Measurements from ENCODE around the gene SPEN. TPM values are rescaled to one million over a fixed set of nuclear protein-coding genes. Genes with fewer than 3 reads are reported as not detected.

The SPEN gene
- total and polyA plus RNA-seq, 10 of the 15 experiments (the other 5 are each of a cell fraction or from before 2014, with no cell fraction given) = 5.2 to 58.7 (median 20.1) TPM

- BruUV-seq (replicated peaks) = no TSS peak
- TF ChIP-seq MAX (IDR thresholded peaks at IDR 0.05; ENCODE audit: low read depth, low read length) (0 out of 2 replicates have a peak, but pooled peaks have one; percentile 0), DPF2 (IDR thresholded peaks at IDR 0.05) (peak; percentile 65; the same call in 1 of the 2 replicates), PKNOX1 (IDR thresholded peaks at IDR 0.05) (peak; percentile 36), IKZF1 (conservative IDR thresholded peaks at IDR 0.05) (peak; percentile 2; the same call in 1 of the 2 replicates), IRF4 (IDR thresholded peaks at IDR 0.05; ENCODE audit: low read depth, low read length) (no peak), NFIC (IDR thresholded peaks at IDR 0.05; ENCODE audit: low read depth, low read length) (no peak), ZZZ3 (IDR thresholded peaks at IDR 0.05; ENCODE audit: control insufficient read depth, insufficient read length, low read depth) (no peak), IRF5 (IDR thresholded peaks at IDR 0.05; ENCODE audit: borderline replicate concordance) (no peak), ZNF592 (IDR thresholded peaks at IDR 0.05) (no peak), ZBTB11 (CRISPR knock-in tag; IDR thresholded peaks at IDR 0.05) (no peak), POLR2AphosphoS5 (IDR thresholded peaks at IDR 0.05; ENCODE audit: low read length) (no peak), CHD4 (IDR thresholded peaks at IDR 0.05) (no peak), BACH1 (IDR thresholded peaks at IDR 0.05; ENCODE audit: borderline replicate concordance) (no peak; the same call in none of the 2 replicates)
Measured at GRCh38 chr1:15847893-15848142, 311 bp downstream of the SPEN start.

More at GRCh38 chr1:15847893-15848142, 311 bp downstream of the SPEN start:
- RAD21 ChIA-PET (ENCODE audit: unreplicated experiment) = interaction anchor here (0.9 to 6.2 kb wide), 7 partner anchors 10 to 127 kb away, joined by 3 to 55 read pairs (median 5); partner anchors contain the start of genes UQCRHL and ZBTB17
- H3K27me3 ChIP-seq (replicated peaks in 1 of 2; ENCODE audit: control insufficient read depth in 2 of 2, insufficient read depth in 2 of 2, low read length in 1 of 2) = no peaks in the 10 kb centered on the region
- H3K79me2 ChIP-seq (ENCODE audit: control insufficient read depth, insufficient read depth, low read length) = peaks cover 72% of the 10 kb centered on the region
- POLR2A ChIA-PET = interaction anchor here (0.5 to 6.1 kb wide), 8 partner anchors 9 to 205 kb away, joined by 3 to 75 read pairs (median 3); partner anchors contain the start of gene ZBTB17
- H3K9ac ChIP-seq (ENCODE audit: control insufficient read depth, insufficient read depth, low read length) = peak overlapping the region; percentile 88
- H3K4me3 ChIP-seq = peak overlapping the region; percentile 94
- no peak for FAIRE-seq
- no peaks in the 10 kb centered on the region for H4K20me1 ChIP-seq (ENCODE audit: control insufficient read depth, insufficient read depth)
- H3K4me2 ChIP-seq (ENCODE audit: control insufficient read depth, insufficient read depth) = peak overlapping the region; percentile 46; the same call in 1 of the 2 replicates
- no peaks in the 10 kb centered on the region for H3K36me3 ChIP-seq (ENCODE audit: control insufficient read depth in 2 of 2, insufficient read depth in 2 of 2, low read length in 1 of 2)
- in situ Hi-C loops (cut with MboI) = no loop called here
- no peak for ATAC-seq
- SMC1A ChIA-PET (ENCODE audit: uncharacterized antibody, unreplicated experiment) = interaction anchor here (1.5 to 5.2 kb wide), 5 partner anchors 11 to 100 kb away, joined by 4 to 27 read pairs (median 6); no protein-coding TSS in a partner anchor
- intact Hi-C loops (cut with micrococcal nuclease; ENCODE audit: unreplicated experiment) = loop anchor here (1.0 to 10.0 kb wide), 4 partner anchors 13 to 519 kb away; partner anchors contain the start of genes CASP9, DNAJC16 and SZRD1
- H3K27ac ChIP-seq (ENCODE audit: control insufficient read depth, insufficient read depth) = peak overlapping the region; percentile 86
- CTCF ChIA-PET = interaction anchor here (1.1 to 1.5 kb wide), 2 partner anchors 10 to 14 kb away, joined by 3 to 4 read pairs; no protein-coding TSS in a partner anchor
- under 1% methylated on average over 17 of the region's 34 CpGs for WGBS (ENCODE audit: insufficient coverage, insufficient replicate concordance, low lambda C conversion rate, missing lambda C conversion rate)
- no peak for DNase-seq (ENCODE audit: low read depth, low spot score)
- H3K9me3 ChIP-seq (replicated peaks; ENCODE audit: control insufficient read depth, insufficient read depth, low read length) = no peaks in the 10 kb centered on the region
- H3K4me1 ChIP-seq (ENCODE audit: control insufficient read depth, insufficient read depth, low read length) = peaks cover 4% of the 10 kb centered on the region
- H2AFZ ChIP-seq (ENCODE audit: control insufficient read depth, low read depth, low read length) = peak overlapping the region; percentile 36; the same call in 1 of the 2 replicates
